ENCODE data around the gene YPEL1. TPM values are rescaled to one million over a fixed set of nuclear protein-coding genes. Genes with fewer than 3 reads are reported as not detected.

Gene YPEL1
- total RNA-seq, 6 experiments from 2014 or later: 1.0 to 11.2 (median 2.7) TPM

- intact Hi-C loops (cut with DNase I): loop anchor here in 1 of 2 donors (5.0 kb wide), 1 partner anchor 228 kb away; no protein-coding TSS in a partner anchor
- H3K4me1 ChIP-seq: peaks cover 0 to 4% (median 0%) of the 10 kb centered on the region in 4 donors
- no peak for ATAC-seq
Observed at GRCh38 chr22:21709688-21710087, 25.9 kb downstream of the YPEL1 start.

GRCh38 chr22:21708960-21709359 lies 26.6 kb downstream of the YPEL1 start:
- Histone ChIP-seq H3K4me1 (peaks cover 0 to 4% (median 0%) of the 10 kb centered on the region in 4 donors), H3K4me3 (no peak overlapping the region), H3K36me3 (no peaks in the 10 kb centered on the region), H3K27ac (no peak overlapping the region), H3K9me3 (no peaks in the 10 kb centered on the region), H3K27me3 (no peaks in the 10 kb centered on the region)
- WGBS (ENCODE audit: insufficient coverage, low coverage, low lambda C conversion rate, missing lambda C conversion rate): 89% methylated on average over 4 of the region's 6 CpGs
- intact Hi-C loops (cut with DNase I): no loop called here
- ATAC-seq (no peak), DNase-seq (no peak)
- TF ChIP-seq POLR2A (IDR thresholded peaks at IDR 0.05) (no peak), CTCF (IDR thresholded peaks at IDR 0.05) (no peak)

More at GRCh38 chr22:21709688-21710087, 25.9 kb downstream of the YPEL1 start:
- H3K9me3 ChIP-seq: no peaks in the 10 kb centered on the region
- H3K27me3 ChIP-seq: no peaks in the 10 kb centered on the region
- no peaks in the 10 kb centered on the region for H3K36me3 ChIP-seq
- no peak for TF ChIP-seq CTCF (IDR thresholded peaks at IDR 0.05)
- TF ChIP-seq POLR2A (IDR thresholded peaks at IDR 0.05): no peak
- WGBS (ENCODE audit: insufficient coverage, low coverage, low lambda C conversion rate, missing lambda C conversion rate): 46% methylated on average over 3 of the region's 8 CpGs
- H3K27ac ChIP-seq: no peak overlapping the region
- no peak overlapping the region for H3K4me3 ChIP-seq
- no peak for DNase-seq

- no peaks in the 10 kb centered on the region for H3K4me1 ChIP-seq
- DNase-seq: no peak
Observed at GRCh38 chr22:21707677-21708076, 27.9 kb downstream of the YPEL1 start.

GRCh38 chr22:21703684-21704316 lies 31.8 kb downstream of the YPEL1 start:
- Histone ChIP-seq H3K36me3 (no peaks in the 10 kb centered on the region), H3K27me3 (no peaks in the 10 kb centered on the region), H3K27ac (no peak overlapping the region), H3K4me1 (peaks cover 0 to 8% (median 0%) of the 10 kb centered on the region in 4 donors), H3K4me3 (no peak overlapping the region), H3K9me3 (no peaks in the 10 kb centered on the region)
- DNase-seq (no peak), ATAC-seq (no peak)
- 94% methylated on average over 7 of the region's 31 CpGs for WGBS (ENCODE audit: insufficient coverage, low coverage, low lambda C conversion rate, missing lambda C conversion rate)
- TF ChIP-seq CTCF (IDR thresholded peaks at IDR 0.05) (no peak), POLR2A (IDR thresholded peaks at IDR 0.05) (no peak)
- intact Hi-C loops (cut with DNase I): no loop called here

More at GRCh38 chr22:21707677-21708076, 27.9 kb downstream of the YPEL1 start:
- TF ChIP-seq POLR2A (IDR thresholded peaks at IDR 0.05) (no peak), CTCF (IDR thresholded peaks at IDR 0.05) (no peak)
- intact Hi-C loops (cut with DNase I): no loop called here
- H3K9me3 ChIP-seq: no peaks in the 10 kb centered on the region
- no peak for ATAC-seq
- no peak overlapping the region for H3K4me3 ChIP-seq
- no peaks in the 10 kb centered on the region for H3K36me3 ChIP-seq
- no peaks in the 10 kb centered on the region for H3K27me3 ChIP-seq
- no peak overlapping the region for H3K27ac ChIP-seq
- 68% methylated on average over 2 of the region's 3 CpGs for WGBS (ENCODE audit: insufficient coverage, low coverage, low lambda C conversion rate, missing lambda C conversion rate)

Data from right lobe of liver (tissue), 6 donors.